Pancreas (tissue), 10 donors: ENCODE data around the gene JPH3. TPM values are rescaled to one million over a fixed set of nuclear protein-coding genes. Genes with fewer than 3 reads are reported as not detected.

ENCODE experiments used
- ATAC-seq, 4 donors: fragments of 200-7000 bp; cut with Tn5 transposase; one replicate each; pipeline versions ENCODE4 v1.8.0 to v1.9.1; 2020; ENCODE audit warnings: mild to moderate bottlenecking in 4 of 4, moderate library complexity in 4 of 4
- DNase-seq, 6 donors: peaks; one replicate each; pipeline ENCODE4 v3.0.0-alpha.2; 2020
- FAIRE-seq: peaks from 2 replicates; lab custom pipeline; 2012; peaks lifted over from hg19 to GRCh38; lab: Jason Lieb, UNC
- H3K27ac ChIP-seq, 4 donors: fragments of 200-600 bp; sonication (generic); 1 replicate in 3 of 4; 2 replicates in 1 of 4; pipeline versions ENCODE4 v1.5.0 to v1.8.0; 2020
- H3K27me3 ChIP-seq, 4 donors: fragments of 200-600 bp; one replicate each; pipeline ENCODE4 v1.8.0; 2021
- H3K36me3 ChIP-seq, 3 donors: fragments of 200-600 bp; sonication (generic) in 1 of 3; one replicate each; pipeline versions ENCODE4 v1.5.0 to v1.8.0; 2020 to 2021
- H3K4me1 ChIP-seq, 3 donors: fragments of 200-600 bp; one replicate each; pipeline ENCODE4 v1.8.0; 2021
- H3K4me3 ChIP-seq, 4 donors: fragments of 200-600 bp; sonication (generic) in 2 of 4; one replicate each; pipeline versions ENCODE4 v1.5.0 to v1.8.0; 2020 to 2021
- H3K9me3 ChIP-seq, 4 donors: fragments of 200-600 bp; one replicate each; pipeline ENCODE4 v1.8.0; 2021
- WGBS, 2 donors: extraction: QIAGEN DNeasy Blood & Tissue Kit; methylation state at CpG; one replicate each; pipeline ENCODE4 v1.1.7; 2013; 5-methylcytosine and 5-hydroxymethylcytosine counted together
- intact Hi-C, 3 donors: fragments of 100-400 bp; cut with DNase I; formaldehyde crosslinking; loops; one replicate each; pipeline versions ENCODE4 v1.11.1 to v1.14.2; 2022
- polyA plus RNA-seq, 2 donors: library from polyadenylated mRNA; stranded (reverse); fragments of 200-250 nt; gene quantifications; one replicate each; pipeline ENCODE4 v1.2.3, GENCODE V29; 2013
- total RNA-seq, 6 donors: library from RNA; stranded (reverse); fragmentation: NEBNext Ultra II Directional in 4 of 6; extraction: Animal tissue kit (Norgen Biotek cat#: 25700) in 4 of 6; gene quantifications; one replicate each; pipeline versions ENCODE4 v1.2.1 to v1.2.4, GENCODE V29; 2021 to 2023
- TF ChIP-seq, protein P1 (sequence below), 4 donors: fragments of 200-600 bp; sonication (generic) in 3 of 4; IDR thresholded peaks; one replicate each; pipeline versions ENCODE4 v1.5.0 to v1.8.0; 2021; ENCODE audit warnings: antibody characterized with exemption in 4 of 4
- donor health status: healthy with polysubstance abuse.
- donor health status: DM: no; HTN: no; CAD: no; lungs with moderate emphysema.
- donor health status: DM: no; HTN: no; CAD: no.
- donor health status: control.
- donor health status: control.
- donor health status: Bipolar disorder and iron deficiency.
- donor health status: DM: yes; HTN: yes; CAD: no.
- donor health status: DM: no; HTN: no; CAD: no.
- donor health status: DM: no; HTN: no; CAD: no.
- donor health status: DM: yes; HTN: yes; CAD: no.

JPH3 gene
- total and polyA plus RNA-seq, 8 donors, result 0.09 to 1.9 (median 0.41) TPM

DNA sequence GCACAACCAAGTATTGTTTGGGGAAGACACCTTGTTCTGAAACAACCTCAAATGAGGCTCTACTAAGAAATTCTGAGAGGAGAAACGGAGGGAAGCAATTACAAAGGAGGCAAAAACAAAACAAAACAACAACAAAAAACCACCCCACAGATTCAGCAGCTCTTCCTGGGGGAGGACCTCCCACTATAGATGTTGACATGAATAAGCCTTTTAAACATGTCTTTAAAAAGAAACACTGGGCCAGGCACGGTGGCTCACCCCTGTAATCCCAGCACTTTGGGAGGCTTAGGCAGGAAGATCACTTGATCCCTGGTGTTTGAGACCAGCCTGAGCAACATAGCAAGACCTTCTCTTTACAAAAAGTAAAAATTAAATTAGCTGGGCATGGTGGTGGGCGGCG is 22.6 kb upstream of the JPH3 start:
- Histone ChIP-seq H3K9me3 (no peaks in the 10 kb centered on the region), H3K36me3 (no peaks in the 10 kb centered on the region), H3K27ac (no peak overlapping the region), H3K4me3 (no peak overlapping the region), H3K27me3 (peaks cover 0 to 3% (median 0%) of the 10 kb centered on the region in 4 donors), H3K4me1 (no peaks in the 10 kb centered on the region)
- no peak for DNase-seq
- no peak for ATAC-seq
- WGBS, 2 donors, result 72 to 75% methylated on average over 4 of the region's 4 CpGs
- intact Hi-C loops, result loop anchor here in 1 of 3 donors (10.0 kb wide), 1 partner anchor 185 kb away; the partner anchor contains the start of gene KLHDC4
- FAIRE-seq, result no peak
- TF ChIP-seq, protein P1, sequence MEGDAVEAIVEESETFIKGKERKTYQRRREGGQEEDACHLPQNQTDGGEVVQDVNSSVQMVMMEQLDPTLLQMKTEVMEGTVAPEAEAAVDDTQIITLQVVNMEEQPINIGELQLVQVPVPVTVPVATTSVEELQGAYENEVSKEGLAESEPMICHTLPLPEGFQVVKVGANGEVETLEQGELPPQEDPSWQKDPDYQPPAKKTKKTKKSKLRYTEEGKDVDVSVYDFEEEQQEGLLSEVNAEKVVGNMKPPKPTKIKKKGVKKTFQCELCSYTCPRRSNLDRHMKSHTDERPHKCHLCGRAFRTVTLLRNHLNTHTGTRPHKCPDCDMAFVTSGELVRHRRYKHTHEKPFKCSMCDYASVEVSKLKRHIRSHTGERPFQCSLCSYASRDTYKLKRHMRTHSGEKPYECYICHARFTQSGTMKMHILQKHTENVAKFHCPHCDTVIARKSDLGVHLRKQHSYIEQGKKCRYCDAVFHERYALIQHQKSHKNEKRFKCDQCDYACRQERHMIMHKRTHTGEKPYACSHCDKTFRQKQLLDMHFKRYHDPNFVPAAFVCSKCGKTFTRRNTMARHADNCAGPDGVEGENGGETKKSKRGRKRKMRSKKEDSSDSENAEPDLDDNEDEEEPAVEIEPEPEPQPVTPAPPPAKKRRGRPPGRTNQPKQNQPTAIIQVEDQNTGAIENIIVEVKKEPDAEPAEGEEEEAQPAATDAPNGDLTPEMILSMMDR (IDR thresholded peaks at IDR 0.05), result no peak

DNA sequence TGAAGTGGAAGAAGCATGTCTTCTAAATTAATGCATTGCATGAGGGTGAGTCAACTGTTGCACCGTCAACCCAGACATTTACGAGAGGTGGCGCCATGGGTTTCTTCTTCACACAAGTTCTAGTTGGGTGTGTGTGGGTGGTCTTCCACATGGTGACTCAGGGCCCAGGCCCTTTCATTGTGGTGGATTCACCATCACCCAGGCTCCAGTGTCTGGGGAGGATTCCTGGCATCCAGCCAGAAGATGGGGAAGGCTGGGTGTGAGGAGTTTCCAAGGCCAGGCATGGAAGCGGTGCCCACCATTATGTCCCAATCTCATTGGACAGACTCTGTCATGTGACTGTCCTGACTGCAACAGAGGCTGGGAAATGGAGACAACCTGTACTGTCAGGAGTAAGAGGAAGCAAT is 21.4 kb upstream of the JPH3 start:
- H3K9me3 ChIP-seq, result no peaks in the 10 kb centered on the region
- H3K27ac ChIP-seq, result no peak overlapping the region
- H3K27me3 ChIP-seq, result no peaks in the 10 kb centered on the region
- intact Hi-C loops, result loop anchor here in 1 of 3 donors (10.0 kb wide), 1 partner anchor 184 kb away; the partner anchor contains the start of gene KLHDC4
- H3K36me3 ChIP-seq, result no peaks in the 10 kb centered on the region
- FAIRE-seq, result no peak
- TF ChIP-seq, protein P1 (IDR thresholded peaks at IDR 0.05), result no peak
- ATAC-seq, result no peak
- no peak for DNase-seq
- H3K4me1 ChIP-seq, result no peaks in the 10 kb centered on the region
- WGBS, 2 donors, result 87 to 96% methylated on average over 4 of the region's 4 CpGs
- no peak overlapping the region for H3K4me3 ChIP-seq

- TF ChIP-seq, protein P1 (IDR thresholded peaks at IDR 0.05), result no peak
- Histone ChIP-seq H3K27ac (peak overlapping the region; percentile 44 to 74 (median 60)), H3K36me3 (no peaks in the 10 kb centered on the region), H3K4me3 (no peak overlapping the region), H3K4me1 (no peaks in the 10 kb centered on the region), H3K9me3 (no peaks in the 10 kb centered on the region), H3K27me3 (no peaks in the 10 kb centered on the region)
- peak; percentile 72 to 89 (median 84) for ATAC-seq
- no peak for FAIRE-seq
- WGBS, 2 donors, result 45 to 60% methylated on average over 7 of the region's 7 CpGs
- intact Hi-C loops, result loop anchor here in 1 of 3 donors (10.0 kb wide), 1 partner anchor 183 kb away; the partner anchor contains the start of gene KLHDC4
- DNase-seq, result peak in 4 of 6 donors; percentile 32 to 46 (median 40)
Observed at GRCh38 chr16:87581857-87582215, 20.5 kb upstream of the JPH3 start.

DNA sequence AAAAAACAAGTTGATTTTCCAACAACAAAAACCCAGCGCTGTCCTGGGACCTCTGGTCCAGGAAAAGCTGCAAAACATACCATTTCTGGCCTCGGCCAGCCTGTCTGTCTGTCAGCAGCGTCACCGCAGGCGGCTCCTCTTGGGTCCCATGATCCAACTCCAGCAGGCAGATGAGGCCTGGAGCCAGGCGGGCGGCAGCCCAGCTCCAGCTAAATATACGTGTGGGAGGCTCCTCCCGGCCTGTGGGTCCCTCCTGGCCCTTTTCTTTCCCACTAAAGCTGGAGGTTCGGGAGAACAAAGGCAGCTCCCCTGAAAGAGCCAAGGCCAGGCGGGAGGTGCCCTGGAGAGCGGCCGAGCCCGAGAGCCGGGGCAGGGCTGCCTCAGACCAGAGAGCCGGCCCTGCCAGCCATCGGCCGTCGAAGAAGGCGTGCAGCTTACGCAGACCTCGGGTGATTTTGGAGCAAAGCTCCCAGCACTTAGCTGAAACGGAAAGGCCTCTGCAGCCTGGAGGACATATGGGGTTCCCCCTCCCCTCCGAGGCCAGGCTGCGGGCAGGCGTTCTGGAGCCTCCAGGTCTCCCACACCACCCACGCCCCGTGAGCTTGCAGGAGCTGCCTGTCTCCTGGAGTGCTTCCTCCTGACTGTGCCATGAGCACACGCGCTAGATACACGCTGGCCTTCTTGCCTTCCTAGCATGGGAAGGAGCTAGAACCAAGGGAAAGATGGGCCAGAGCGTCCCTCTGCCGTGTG is 19.9 kb upstream of the JPH3 start:
- Histone ChIP-seq H3K4me3 (no peak overlapping the region), H3K9me3 (no peaks in the 10 kb centered on the region), H3K36me3 (no peaks in the 10 kb centered on the region), H3K27ac (peak overlapping the region; percentile 44 to 74 (median 60)), H3K4me1 (no peaks in the 10 kb centered on the region), H3K27me3 (no peaks in the 10 kb centered on the region)
- TF ChIP-seq, protein P1 (IDR thresholded peaks at IDR 0.05), result no peak
- intact Hi-C loops, result loop anchor here in 1 of 3 donors (10.0 kb wide), 1 partner anchor 182 kb away; the partner anchor contains the start of gene KLHDC4
- DNase-seq, result peak in 1 of 6 donors; percentile 57
- no peak for FAIRE-seq
- 38 to 43% methylated on average over 33 of the region's 33 CpGs for WGBS, 2 donors
- peak; percentile 39 to 73 (median 64) for ATAC-seq

DNA sequence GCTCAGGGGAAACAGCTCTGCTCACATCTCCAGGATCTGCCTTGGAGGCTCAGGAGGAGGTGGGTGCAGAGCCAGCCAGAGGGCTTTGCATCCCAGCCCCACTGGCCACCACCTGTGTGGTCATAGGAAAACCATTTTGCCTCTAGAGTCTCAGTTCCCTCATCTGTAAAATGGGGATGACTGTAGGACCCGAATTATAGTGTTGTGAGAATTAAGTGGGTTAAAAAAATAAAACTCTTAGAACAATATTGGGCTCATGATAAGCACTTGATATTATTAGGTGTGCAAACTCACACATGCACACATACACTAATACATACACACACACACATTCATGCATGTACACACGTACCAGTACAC is 19.4 kb upstream of the JPH3 start:
- WGBS, 2 donors, result 47 to 58% methylated on average over 2 of the region's 2 CpGs

More for the DNA sequence above, 19.4 kb upstream of the JPH3 start:
- no peak overlapping the region for H3K4me3 ChIP-seq
- no peak for FAIRE-seq
- DNase-seq, result no peak
- H3K27me3 ChIP-seq, result no peaks in the 10 kb centered on the region
- no peaks in the 10 kb centered on the region for H3K9me3 ChIP-seq
- TF ChIP-seq, protein P1 (IDR thresholded peaks at IDR 0.05), result no peak
- H3K36me3 ChIP-seq, result no peaks in the 10 kb centered on the region
- H3K27ac ChIP-seq, result peak overlapping the region in 2 of 4 donors; percentile 59 to 74
- intact Hi-C loops, result loop anchor here in 1 of 3 donors (10.0 kb wide), 1 partner anchor 182 kb away; the partner anchor contains the start of gene KLHDC4
- ATAC-seq, result no peak
- no peaks in the 10 kb centered on the region for H3K4me1 ChIP-seq
